ENCODE data around the gene ZNF606. TPM values are rescaled to one million over a fixed set of nuclear protein-coding genes. Genes with fewer than 3 reads are reported as not detected.
A peak's percentile ranks its signal among the peaks of the same experiment; 100 is the strongest.

Gene ZNF606
- polyA plus RNA-seq, 1 donor = 10.5 TPM

DNA sequence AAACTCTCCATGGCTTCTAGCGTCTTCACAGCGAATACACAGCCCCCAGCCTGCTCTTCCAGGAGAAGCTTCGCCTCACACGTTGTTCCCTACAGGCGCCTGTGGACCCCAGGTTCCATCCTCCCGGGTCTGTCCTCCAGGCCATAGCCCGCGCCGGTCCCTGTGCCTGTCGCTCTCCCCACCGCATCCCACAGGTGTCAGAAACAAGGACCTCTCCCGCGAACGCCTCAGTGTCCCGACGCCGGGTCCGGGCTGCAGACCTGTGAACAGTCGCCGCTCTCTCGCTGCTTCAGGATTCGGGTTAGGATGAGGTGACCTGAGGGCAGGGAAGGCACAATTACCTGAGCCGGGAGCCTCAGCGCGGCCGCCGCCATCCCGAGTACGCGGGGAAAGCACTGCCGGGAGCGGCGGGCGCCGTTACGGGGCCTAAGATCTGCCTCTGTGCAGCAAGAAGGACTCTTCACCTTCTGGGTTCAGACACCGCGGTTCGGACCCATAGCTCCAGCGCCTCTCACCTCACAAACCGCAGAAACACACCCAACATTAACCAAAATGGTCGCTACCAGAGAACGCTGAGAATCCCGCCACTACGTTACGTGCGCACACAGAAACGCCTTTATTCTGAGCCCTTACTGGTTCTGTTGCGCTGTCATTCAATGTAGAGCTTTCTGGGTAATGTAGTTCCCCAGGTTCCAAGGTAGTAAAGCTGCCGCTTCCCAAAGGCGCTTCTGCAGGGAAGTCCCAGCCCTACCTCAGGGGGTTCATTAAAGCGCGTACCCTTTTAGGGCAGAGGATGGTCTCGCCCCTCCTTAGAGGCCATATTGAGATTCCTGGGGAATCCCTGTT lies 67.6 kb downstream of the ZNF606 start, which contains the start of gene ZNF418:
Gene ZNF418 (minus strand): TSS at position 583 of the 846 bp plus-strand sequence. CDS start 1,580 bp downstream, outside the sequence.
- DNase-seq (ENCODE audit: low read depth) = peak; percentile 68

DNA sequence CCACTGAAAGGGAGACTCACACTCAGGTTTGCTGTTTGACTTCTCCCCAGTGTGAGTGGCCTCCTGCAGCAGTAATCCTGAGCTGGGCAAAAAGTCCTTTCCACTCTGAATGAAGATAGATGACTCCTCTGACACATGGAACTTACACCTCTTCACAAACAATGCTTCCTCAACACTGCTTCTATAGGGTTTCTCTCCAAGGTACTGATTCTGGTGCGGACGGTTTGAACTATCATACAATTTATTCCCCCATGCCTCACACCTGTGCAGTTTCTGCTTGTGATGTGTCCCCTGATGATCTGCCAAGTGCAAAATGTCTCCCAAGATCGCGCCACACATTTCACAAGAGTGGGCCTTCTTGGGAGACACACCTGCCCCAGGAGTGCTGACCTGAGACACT lies 75.0 kb downstream of the ZNF606 start:
- DNase-seq (ENCODE audit: low read depth) = no peak

Other genes starting within 250 kb of the ZNF606 start
- 13.6 TPM for gene ZNF586, start 233.1 kb downstream of the ZNF606 start, polyA plus RNA-seq (ENCODE audit: insufficient read length)
- 5.4 TPM for gene ZNF552, start 187.9 kb downstream of the ZNF606 start, polyA plus RNA-seq (ENCODE audit: insufficient read length)
- 5.1 TPM for gene ZNF587B, start 172.5 kb downstream of the ZNF606 start, polyA plus RNA-seq (ENCODE audit: insufficient read length)
- gene ZNF587, start 153.0 kb downstream of the ZNF606 start, polyA plus RNA-seq (ENCODE audit: insufficient read length) = 16.9 TPM
- gene ZNF814, start 113.8 kb downstream of the ZNF606 start, polyA plus RNA-seq (ENCODE audit: insufficient read length) = 22.7 TPM
- gene ZNF417, start 86.2 kb downstream of the ZNF606 start, polyA plus RNA-seq (ENCODE audit: insufficient read length) = 14.2 TPM
- 10.5 TPM for gene ZNF418, start 67.4 kb downstream of the ZNF606 start, polyA plus RNA-seq (ENCODE audit: insufficient read length)
- gene ZNF256, start 55.1 kb downstream of the ZNF606 start, polyA plus RNA-seq (ENCODE audit: insufficient read length) = 6.0 TPM
- 1.5 TPM for gene C19orf18, start 28.3 kb downstream of the ZNF606 start, polyA plus RNA-seq (ENCODE audit: insufficient read length)
- 0.91 TPM for gene ZSCAN1, start 31.2 kb upstream of the ZNF606 start, polyA plus RNA-seq (ENCODE audit: insufficient read length)
- gene ZNF135, start 56.5 kb upstream of the ZNF606 start, polyA plus RNA-seq (ENCODE audit: insufficient read length) = 12.5 TPM
- 51.1 TPM for gene ZSCAN18, start 95.4 kb upstream of the ZNF606 start, polyA plus RNA-seq (ENCODE audit: insufficient read length)
- 10.6 TPM for gene ZNF329, start 148.0 kb upstream of the ZNF606 start, polyA plus RNA-seq (ENCODE audit: insufficient read length)
- gene ZNF274, start 180.2 kb upstream of the ZNF606 start, polyA plus RNA-seq (ENCODE audit: insufficient read length) = 8.3 TPM
- gene ZNF544, start 226.1 kb upstream of the ZNF606 start, polyA plus RNA-seq (ENCODE audit: insufficient read length) = 14.6 TPM